Natural killer cell (primary cell): ENCODE results near the gene LPAR4. TPM values are rescaled to one million over a fixed set of nuclear protein-coding genes. Genes with fewer than 3 reads are reported as not detected.
"Not testable (repeated sequence)": the region's sequence is repeated elsewhere in the genome, so short reads cannot be mapped to it uniquely, and the experiment has no call there.

ENCODE experiments used
- ATAC-seq, 3 donors: fragments of 150-1000 bp in 2 of 3; fragments of 200-7000 bp in 1 of 3; cut with Tn5 transposase; 1 replicate in 1 of 3; 2 replicates in 2 of 3; pipeline ENCODE4 v1.10.0; 2021; ENCODE audit warnings: mild to moderate bottlenecking in 2 of 3, moderate library complexity in 2 of 3
- DNase-seq, 2 donors: peaks; one replicate each; pipeline versions ENCODE4 v3.0.0 to v3.0.0-alpha.2; 2013 to 2021; ENCODE audit warnings: mixed read lengths in 1 of 2
- H3K27ac ChIP-seq: one replicate; pipeline ENCODE4 v1.5.1; 2013; ENCODE audit warnings: mild to moderate bottlenecking, low read length
- H3K27me3 ChIP-seq: one replicate; pipeline ENCODE4 v1.6.1; 2013; ENCODE audit warnings: low read length; ENCODE audit not compliant: control insufficient read depth, insufficient read depth
- H3K36me3 ChIP-seq: one replicate; pipeline ENCODE4 v1.6.1; 2013; ENCODE audit warnings: low read length; ENCODE audit not compliant: control insufficient read depth, insufficient read depth
- H3K4me1 ChIP-seq: one replicate; pipeline ENCODE4 v1.6.1; 2013; ENCODE audit warnings: low read length; ENCODE audit not compliant: control insufficient read depth, insufficient read depth
- H3K4me3 ChIP-seq: one replicate; pipeline ENCODE4 v1.5.1; 2013; ENCODE audit warnings: low read length
- H3K9me3 ChIP-seq: one replicate; pipeline ENCODE4 v1.6.1; 2013; ENCODE audit warnings: low read length; ENCODE audit not compliant: control insufficient read depth, insufficient read depth
- H3K27ac Mint-ChIP-seq, 2 donors: one replicate each; pipeline ENCODE4 v1.8.0; 2022; ENCODE audit warnings: mild to moderate bottlenecking in 2 of 2, mixed read lengths in 2 of 2, moderate library complexity in 1 of 2
- H3K27me3 Mint-ChIP-seq, 2 donors: one replicate each; pipeline ENCODE4 v1.8.0; 2022; ENCODE audit warnings: low read depth in 2 of 2, mixed read lengths in 2 of 2
- H3K36me3 Mint-ChIP-seq: one replicate; pipeline ENCODE4 v1.8.0; 2022; ENCODE audit warnings: mixed read lengths
- H3K4me1 Mint-ChIP-seq, 2 donors: one replicate each; pipeline ENCODE4 v1.8.0; 2022; ENCODE audit warnings: mixed read lengths in 2 of 2
- H3K4me3 Mint-ChIP-seq: one replicate; pipeline ENCODE4 v1.8.0; 2022; ENCODE audit warnings: mild to moderate bottlenecking, moderate library complexity, mixed read lengths
- H3K9me3 Mint-ChIP-seq, 2 donors: one replicate each; pipeline ENCODE4 v1.8.0; 2022; ENCODE audit warnings: mixed read lengths in 2 of 2
- WGBS: methylation state at CpG from one replicate; pipeline ENCODE4 v1.1.7; 2013; ENCODE audit warnings: missing lambda C conversion rate; ENCODE audit not compliant: insufficient coverage; 5-methylcytosine and 5-hydroxymethylcytosine counted together
- intact Hi-C: fragments of 100-400 bp; cut with micrococcal nuclease; formaldehyde crosslinking; loops from one replicate; pipeline ENCODE4 v1.14.2; 2022
- total RNA-seq, 4 donors: library from RNA; stranded (reverse); fragments of 120-200 nt in 1 of 4; gene quantifications; one replicate each; pipeline versions ENCODE4 v1.2.3 to v1.2.4, GENCODE V29; 2013 to 2022
- TF ChIP-seq, protein P1 (sequence below): fragments of 200-600 bp; IDR thresholded peaks from one replicate; pipeline ENCODE4 v1.8.0; 2022; ENCODE audit warnings: antibody characterized with exemption

LPAR4 gene
- total RNA-seq, 3 donors from 2014 or later (not counting 1 experiment from before 2014, with no cell fraction given): not detected

DNA sequence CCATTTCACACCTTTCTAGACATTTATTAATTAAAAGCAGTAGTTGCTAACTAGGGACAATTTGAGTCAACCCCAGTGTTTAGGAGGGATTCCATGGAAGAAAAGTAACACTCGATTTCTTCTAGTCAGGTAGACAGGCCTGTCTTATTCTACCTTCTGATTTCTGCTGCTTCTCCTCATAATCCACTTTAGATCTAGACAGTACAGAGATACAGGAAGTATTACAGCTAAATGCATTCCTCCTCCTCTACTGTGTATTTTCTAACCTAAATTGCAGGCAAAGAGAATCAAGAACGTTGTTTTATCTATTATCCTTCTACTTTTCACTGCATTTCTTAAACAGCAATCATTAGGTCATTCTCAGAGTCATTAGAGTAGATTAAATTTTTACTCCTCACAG, 52.6 kb downstream of the LPAR4 start:
- no peak for ATAC-seq
- no peaks in the 10 kb centered on the region for H3K36me3 ChIP-seq
- H3K36me3 Mint-ChIP-seq: no peaks in the 10 kb centered on the region
- H3K4me3 ChIP-seq: no peak overlapping the region
- DNase-seq: peak in 1 of 2 donors; percentile 1
- no peaks in the 10 kb centered on the region for H3K9me3 ChIP-seq
- H3K27ac Mint-ChIP-seq: no peak overlapping the region
- TF ChIP-seq, protein P1, sequence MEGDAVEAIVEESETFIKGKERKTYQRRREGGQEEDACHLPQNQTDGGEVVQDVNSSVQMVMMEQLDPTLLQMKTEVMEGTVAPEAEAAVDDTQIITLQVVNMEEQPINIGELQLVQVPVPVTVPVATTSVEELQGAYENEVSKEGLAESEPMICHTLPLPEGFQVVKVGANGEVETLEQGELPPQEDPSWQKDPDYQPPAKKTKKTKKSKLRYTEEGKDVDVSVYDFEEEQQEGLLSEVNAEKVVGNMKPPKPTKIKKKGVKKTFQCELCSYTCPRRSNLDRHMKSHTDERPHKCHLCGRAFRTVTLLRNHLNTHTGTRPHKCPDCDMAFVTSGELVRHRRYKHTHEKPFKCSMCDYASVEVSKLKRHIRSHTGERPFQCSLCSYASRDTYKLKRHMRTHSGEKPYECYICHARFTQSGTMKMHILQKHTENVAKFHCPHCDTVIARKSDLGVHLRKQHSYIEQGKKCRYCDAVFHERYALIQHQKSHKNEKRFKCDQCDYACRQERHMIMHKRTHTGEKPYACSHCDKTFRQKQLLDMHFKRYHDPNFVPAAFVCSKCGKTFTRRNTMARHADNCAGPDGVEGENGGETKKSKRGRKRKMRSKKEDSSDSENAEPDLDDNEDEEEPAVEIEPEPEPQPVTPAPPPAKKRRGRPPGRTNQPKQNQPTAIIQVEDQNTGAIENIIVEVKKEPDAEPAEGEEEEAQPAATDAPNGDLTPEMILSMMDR: no peak
- WGBS: no CpG with 5 or more reads among the region's 2 CpGs
- H3K4me1 Mint-ChIP-seq: no peaks in the 10 kb centered on the region
- H3K4me3 Mint-ChIP-seq: no peak overlapping the region
- no peaks in the 10 kb centered on the region for H3K4me1 ChIP-seq
- H3K9me3 Mint-ChIP-seq: no peaks in the 10 kb centered on the region
- intact Hi-C loops: no loop called here
- H3K27ac ChIP-seq: no peak overlapping the region
- no peaks in the 10 kb centered on the region for H3K27me3 Mint-ChIP-seq
- no peaks in the 10 kb centered on the region for H3K27me3 ChIP-seq

- TF ChIP-seq, protein P1: no peak
- Mint-ChIP-seq H3K4me3 (no peak overlapping the region), H3K27ac (no peak overlapping the region), H3K4me1 (no peaks in the 10 kb centered on the region), H3K27me3 (no peaks in the 10 kb centered on the region), H3K9me3 (no peaks in the 10 kb centered on the region), H3K36me3 (no peaks in the 10 kb centered on the region)
- Histone ChIP-seq H3K36me3 (no peaks in the 10 kb centered on the region), H3K27me3 (no peaks in the 10 kb centered on the region), H3K4me3 (no peak overlapping the region), H3K27ac (no peak overlapping the region), H3K9me3 (no peaks in the 10 kb centered on the region), H3K4me1 (no peaks in the 10 kb centered on the region)
- ATAC-seq (no peak), DNase-seq (peak in 1 of 2 donors; percentile 1)
- intact Hi-C loops: no loop called here
These were observed 53.2 kb downstream of the LPAR4 start for GRCh38 chrX:78800694-78801093.

DNA sequence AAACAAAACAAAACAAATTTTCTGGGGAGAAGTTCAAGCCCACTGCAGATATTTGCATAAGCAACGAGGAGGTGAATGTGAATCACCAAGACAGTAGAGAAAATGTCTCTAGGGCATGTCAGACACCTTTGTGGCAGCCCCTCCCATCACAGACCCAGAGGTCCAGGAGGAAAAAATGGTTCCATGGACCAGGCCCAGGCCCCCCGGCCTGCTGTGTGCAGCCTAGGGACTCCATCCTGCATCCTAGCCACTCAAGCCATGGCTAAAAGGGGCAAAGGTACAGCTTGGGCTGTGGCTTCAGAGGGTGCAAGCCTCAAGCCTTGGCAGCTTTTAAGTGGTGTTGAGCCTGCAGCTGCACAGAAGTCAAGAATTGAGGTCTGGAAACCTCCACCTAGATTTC, 54.0 kb downstream of the LPAR4 start:
- Mint-ChIP-seq H3K4me3 (no peak overlapping the region), H3K4me1 (no peaks in the 10 kb centered on the region), H3K9me3 (no peaks in the 10 kb centered on the region), H3K27me3 (no peaks in the 10 kb centered on the region), H3K27ac (no peak overlapping the region), H3K36me3 (no peaks in the 10 kb centered on the region)
- Histone ChIP-seq H3K27me3 (no peaks in the 10 kb centered on the region), H3K4me1 (no peaks in the 10 kb centered on the region), H3K4me3 (no peak overlapping the region), H3K27ac (no peak overlapping the region), H3K9me3 (no peaks in the 10 kb centered on the region), H3K36me3 (no peaks in the 10 kb centered on the region)
- ATAC-seq (no peak), DNase-seq (no peak)
- 94% methylated on average over 2 of the region's 2 CpGs for WGBS
- TF ChIP-seq, protein P1: no peak
- intact Hi-C loops: no loop called here

DNA sequence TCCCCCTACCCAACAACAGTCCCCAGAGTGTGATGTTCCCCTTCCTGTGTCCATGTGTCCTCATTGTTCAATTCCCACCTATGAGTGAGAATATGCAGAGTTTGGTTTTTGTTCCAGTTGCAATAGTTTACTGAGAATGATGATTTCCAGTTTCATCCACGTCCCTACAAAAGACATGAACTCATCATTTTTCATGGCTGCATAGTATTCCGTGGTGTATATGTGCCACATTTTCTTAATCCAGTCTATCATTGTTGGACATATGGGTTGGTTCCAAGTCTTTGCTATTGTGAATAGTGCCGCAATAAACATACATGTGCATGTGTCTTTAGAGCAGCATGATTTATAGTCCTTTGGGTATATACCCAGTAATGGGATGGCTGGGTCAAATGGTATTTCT, 55.0 kb downstream of the LPAR4 start:
- ATAC-seq, intact Hi-C loops, H3K9me3 ChIP-seq, H3K27ac ChIP-seq, H3K4me3 Mint-ChIP-seq, DNase-seq, H3K4me1 ChIP-seq, H3K27me3 ChIP-seq, H3K9me3 Mint-ChIP-seq, H3K27me3 Mint-ChIP-seq, H3K27ac Mint-ChIP-seq, H3K36me3 Mint-ChIP-seq, H3K4me3 ChIP-seq, H3K4me1 Mint-ChIP-seq, H3K36me3 ChIP-seq: not testable (repeated sequence)
- WGBS: no CpG with 5 or more reads among the region's 3 CpGs

Other genes with a start within 250 kb of the LPAR4 start
- gene RTL3, start 88.4 kb upstream of the LPAR4 start, total RNA-seq: not detected
- gene P2RY10, start 197.7 kb downstream of the LPAR4 start, total RNA-seq: 10 to 100 TPM; 17.4 to 21.5 (median 19.7) TPM